22Rv1 (cell line): ENCODE data around the gene SUZ12.

Experiments used
- H3K27ac ChIP-seq: fragments of 450-650 bp; 2 replicates; pipeline ENCODE4 v1.5.1; 2017
- ZFX ChIP-seq: fragments of 450-650 bp; IDR thresholded peaks from 2 replicates; pipeline ENCODE4 v1.6.1; 2017; ENCODE audit warnings: antibody characterized with exemption, borderline replicate concordance
- TF ChIP-seq, protein P1 (sequence below): fragments of 450-650 bp; IDR thresholded peaks from 2 replicates; pipeline ENCODE4 v1.5.1; 2017; ENCODE audit warnings: mild to moderate bottlenecking

SUZ12 gene

DNA sequence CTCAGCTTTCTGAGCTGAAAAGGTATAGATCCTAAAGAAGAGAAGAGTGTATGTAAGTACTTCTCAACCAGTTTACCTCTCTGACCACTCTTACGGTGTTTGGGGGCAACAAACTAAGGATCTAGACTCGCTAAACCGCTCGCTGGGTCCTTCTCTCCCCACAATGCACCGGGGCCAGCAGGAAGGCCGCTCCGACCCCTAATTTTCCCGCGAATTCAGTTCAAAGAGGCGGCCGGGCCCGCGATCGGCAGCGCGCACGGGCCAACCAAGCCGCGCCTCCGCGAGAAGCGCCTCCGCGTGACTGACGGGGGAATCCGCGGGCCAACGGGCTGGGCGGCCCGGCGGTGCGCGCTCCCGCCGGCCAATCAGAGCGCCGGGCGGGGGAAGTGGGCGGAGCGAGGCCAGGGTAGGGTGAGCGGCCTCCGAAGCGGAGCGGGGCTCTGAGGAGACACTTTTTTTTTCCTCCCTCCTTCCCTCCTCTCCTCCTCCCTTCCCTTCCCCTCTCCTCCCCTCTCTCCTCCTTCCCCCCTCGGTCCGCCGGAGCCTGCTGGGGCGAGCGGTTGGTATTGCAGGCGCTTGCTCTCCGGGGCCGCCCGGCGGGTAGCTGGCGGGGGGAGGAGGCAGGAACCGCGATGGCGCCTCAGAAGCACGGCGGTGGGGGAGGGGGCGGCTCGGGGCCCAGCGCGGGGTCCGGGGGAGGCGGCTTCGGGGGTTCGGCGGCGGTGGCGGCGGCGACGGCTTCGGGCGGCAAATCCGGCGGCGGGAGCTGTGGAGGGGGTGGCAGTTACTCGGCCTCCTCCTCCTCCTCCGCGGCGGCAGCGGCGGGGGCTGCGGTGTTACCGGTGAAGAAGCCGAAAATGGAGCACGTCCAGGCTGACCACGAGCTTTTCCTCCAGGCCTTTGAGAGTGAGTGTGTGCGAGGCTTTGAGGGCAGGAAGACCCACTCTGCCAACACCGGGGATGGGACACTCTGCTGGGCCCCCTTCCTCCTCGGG lies at the start of gene SUZ12:
Gene SUZ12, plus strand, starts transcription at position 393 of the 995 bp plus-strand sequence. Its CDS starts 240 bp downstream, at position 633.
- H3K27ac ChIP-seq, result peak within 1 kb of the TSS; percentile 75

DNA sequence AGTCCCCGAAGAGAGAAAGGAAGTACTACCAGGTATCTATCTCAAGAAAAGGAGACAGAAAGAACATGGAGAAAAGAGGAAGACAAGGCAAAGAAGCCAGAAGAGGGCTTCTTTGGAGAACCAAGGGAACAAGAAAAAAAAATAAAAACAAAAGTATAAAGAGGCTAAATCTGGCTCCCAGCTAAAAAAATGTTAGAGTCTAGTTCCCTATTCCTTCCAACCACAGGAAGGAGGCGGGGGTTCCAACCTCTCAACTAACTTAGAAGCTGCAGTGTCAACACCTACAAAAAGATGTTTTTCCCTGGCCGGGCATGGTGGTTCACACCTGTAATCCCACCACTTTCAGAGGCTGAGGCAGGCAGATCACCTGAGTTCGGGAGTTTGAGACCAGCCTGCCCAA lies 48.7 kb upstream of the SUZ12 start:
- TF ChIP-seq ZFX, result no peak
- TF ChIP-seq, protein P1, sequence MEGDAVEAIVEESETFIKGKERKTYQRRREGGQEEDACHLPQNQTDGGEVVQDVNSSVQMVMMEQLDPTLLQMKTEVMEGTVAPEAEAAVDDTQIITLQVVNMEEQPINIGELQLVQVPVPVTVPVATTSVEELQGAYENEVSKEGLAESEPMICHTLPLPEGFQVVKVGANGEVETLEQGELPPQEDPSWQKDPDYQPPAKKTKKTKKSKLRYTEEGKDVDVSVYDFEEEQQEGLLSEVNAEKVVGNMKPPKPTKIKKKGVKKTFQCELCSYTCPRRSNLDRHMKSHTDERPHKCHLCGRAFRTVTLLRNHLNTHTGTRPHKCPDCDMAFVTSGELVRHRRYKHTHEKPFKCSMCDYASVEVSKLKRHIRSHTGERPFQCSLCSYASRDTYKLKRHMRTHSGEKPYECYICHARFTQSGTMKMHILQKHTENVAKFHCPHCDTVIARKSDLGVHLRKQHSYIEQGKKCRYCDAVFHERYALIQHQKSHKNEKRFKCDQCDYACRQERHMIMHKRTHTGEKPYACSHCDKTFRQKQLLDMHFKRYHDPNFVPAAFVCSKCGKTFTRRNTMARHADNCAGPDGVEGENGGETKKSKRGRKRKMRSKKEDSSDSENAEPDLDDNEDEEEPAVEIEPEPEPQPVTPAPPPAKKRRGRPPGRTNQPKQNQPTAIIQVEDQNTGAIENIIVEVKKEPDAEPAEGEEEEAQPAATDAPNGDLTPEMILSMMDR, result no peak
- no peak overlapping the region for H3K27ac ChIP-seq

DNA sequence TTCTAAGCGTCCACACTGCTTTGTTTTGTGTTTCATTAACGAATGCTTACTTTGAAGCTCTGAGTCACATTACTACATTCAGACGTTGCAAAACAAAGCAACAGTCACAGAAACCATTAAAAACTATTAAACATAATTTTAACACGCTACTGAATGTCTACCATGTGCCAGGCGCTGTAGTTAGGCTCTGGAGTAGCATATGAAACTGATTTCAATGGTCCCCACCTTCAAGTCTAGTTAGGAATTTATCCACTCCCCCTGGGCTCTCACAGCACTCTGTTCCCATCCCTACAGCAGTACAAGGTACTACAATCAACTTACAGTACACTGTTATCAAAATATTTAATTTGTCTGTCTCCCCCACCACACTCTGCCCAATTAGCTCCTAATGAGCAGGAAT lies 35.9 kb upstream of the SUZ12 start:
- TF ChIP-seq ZFX, result no peak
- TF ChIP-seq, protein P1, result no peak
- H3K27ac ChIP-seq, result peak overlapping the region; percentile 75

DNA sequence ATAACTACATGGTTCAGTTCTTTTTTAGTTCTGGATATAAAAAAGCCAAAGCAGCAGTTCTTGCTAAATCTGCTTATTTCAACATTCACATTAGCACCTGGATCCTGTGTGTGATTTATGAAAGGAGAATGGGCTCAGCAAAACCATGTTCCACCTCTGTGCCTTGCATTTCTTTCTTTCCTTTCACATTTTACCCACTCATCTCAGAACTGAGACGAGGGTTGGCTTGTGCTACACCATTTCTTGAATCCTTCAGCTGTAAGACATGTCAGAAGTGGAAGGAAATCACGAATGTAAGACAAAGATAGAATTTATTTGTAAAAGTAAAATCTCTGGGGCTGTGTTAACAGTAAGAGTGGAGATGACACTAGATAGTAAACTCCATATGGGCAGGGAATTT lies 34.1 kb upstream of the SUZ12 start:
- TF ChIP-seq, protein P1, result no peak
- TF ChIP-seq ZFX, result no peak
- no peak overlapping the region; the same call in 1 of the 2 replicates for H3K27ac ChIP-seq

DNA sequence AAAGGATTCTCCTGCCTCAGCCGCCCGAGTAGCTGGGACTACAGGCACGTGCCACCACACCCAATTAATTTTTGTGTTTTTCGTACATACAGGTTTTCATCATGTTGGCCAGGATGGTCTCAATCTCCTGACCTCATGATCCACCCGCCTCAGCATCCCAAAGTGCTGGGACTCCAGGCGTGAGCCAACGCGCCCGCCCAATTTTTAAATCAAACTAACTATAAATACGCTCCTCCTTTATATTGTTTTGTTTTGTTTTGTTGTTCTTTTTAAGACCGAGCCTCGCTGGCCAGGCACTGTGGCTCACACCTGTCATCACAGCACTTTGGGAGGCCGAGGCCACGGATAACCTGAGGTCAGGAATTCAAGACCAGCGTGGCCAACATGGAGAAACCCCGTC lies 33.4 kb upstream of the SUZ12 start:
- no peak overlapping the region for H3K27ac ChIP-seq
- no peak for TF ChIP-seq ZFX
- TF ChIP-seq, protein P1, result no peak

DNA sequence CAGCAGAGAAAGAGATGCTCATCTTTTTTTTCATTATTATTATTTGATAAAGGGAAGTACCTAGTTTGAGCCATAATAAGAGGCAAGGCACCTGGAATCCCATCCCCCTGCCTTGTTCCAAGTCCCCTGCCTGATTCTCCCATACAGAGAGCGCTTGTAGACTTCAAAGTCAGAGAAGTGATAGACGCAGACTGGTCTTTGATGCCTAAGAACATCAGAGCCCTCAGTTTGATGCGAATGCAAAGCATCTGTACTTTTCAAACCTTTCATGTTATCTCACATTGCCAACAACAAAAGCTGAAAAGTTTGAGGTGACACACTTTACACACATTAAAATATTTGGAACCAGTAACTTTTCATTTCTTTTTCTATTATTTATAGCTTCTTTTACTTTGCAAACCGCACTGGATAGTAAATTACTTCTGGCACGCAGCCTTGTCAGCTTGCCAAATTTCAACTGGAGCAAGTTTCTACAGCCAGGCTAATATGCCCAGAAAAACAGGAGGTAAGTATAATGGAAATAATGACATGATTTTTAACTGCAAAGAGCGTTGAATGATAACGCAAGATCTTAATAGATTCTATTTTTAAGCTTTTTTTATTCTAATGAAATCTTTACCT lies 29.4 kb upstream of the SUZ12 start:
- TF ChIP-seq, protein P1, result no peak
- no peak for TF ChIP-seq ZFX
- no peak overlapping the region for H3K27ac ChIP-seq

DNA sequence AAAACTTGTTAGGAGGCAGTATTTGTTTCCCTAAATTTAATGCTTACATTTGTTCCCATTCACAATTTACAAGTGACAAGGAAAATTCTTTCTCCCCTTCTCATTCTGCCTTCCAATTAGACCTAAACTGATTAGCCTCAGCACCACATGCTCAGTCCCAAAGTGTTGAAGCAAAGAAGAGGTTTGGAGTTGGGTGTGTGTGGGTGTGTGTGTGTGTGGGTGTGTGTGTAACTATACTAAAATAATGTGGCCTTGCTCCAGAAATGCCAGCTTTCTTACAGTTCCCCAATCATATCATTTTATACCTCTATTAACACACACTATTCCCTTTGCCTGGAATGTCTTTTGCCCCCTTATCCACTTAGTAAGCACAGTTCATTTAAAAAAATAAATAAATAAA lies 28.4 kb upstream of the SUZ12 start:
- no peak overlapping the region for H3K27ac ChIP-seq
- TF ChIP-seq, protein P1, result no peak
- no peak for TF ChIP-seq ZFX
